Measurements from ENCODE around the gene SDHB.

SDHB gene

GRCh38 chr1:17053685-17054410 is at the start of gene SDHB:
Gene SDHB (minus strand): TSS chr1:17054032. CDS start chr1:17054019, 13 bp downstream.
- DNase-seq, result peak; percentile 82

DNA sequence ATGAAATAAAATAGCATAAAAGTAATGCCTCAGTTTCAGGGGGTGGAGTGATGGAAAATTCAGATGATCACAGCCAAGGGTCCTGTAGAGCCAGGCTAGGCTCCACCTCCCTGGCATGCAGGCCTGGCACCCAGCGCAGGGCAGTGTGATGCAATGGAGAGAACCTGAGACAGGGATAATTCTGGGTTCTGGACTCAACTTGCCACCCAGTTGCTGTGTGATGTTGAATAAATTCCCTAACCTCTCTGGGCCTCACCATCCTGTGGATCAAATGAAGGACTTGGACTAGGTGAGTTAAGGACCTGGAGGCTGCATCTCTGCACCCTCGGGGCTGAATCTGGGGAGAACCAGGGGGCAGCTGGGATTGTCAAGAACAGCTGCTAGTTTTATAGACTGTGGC is 48.4 kb upstream of the SDHB start:
- DNase-seq, result no peak

GRCh38 chr1:17101261-17101660 is 47.4 kb upstream of the SDHB start:
- no peak for DNase-seq

- DNase-seq, result no peak
Measured at GRCh38 chr1:17099616-17100340, 45.9 kb upstream of the SDHB start.

DNA sequence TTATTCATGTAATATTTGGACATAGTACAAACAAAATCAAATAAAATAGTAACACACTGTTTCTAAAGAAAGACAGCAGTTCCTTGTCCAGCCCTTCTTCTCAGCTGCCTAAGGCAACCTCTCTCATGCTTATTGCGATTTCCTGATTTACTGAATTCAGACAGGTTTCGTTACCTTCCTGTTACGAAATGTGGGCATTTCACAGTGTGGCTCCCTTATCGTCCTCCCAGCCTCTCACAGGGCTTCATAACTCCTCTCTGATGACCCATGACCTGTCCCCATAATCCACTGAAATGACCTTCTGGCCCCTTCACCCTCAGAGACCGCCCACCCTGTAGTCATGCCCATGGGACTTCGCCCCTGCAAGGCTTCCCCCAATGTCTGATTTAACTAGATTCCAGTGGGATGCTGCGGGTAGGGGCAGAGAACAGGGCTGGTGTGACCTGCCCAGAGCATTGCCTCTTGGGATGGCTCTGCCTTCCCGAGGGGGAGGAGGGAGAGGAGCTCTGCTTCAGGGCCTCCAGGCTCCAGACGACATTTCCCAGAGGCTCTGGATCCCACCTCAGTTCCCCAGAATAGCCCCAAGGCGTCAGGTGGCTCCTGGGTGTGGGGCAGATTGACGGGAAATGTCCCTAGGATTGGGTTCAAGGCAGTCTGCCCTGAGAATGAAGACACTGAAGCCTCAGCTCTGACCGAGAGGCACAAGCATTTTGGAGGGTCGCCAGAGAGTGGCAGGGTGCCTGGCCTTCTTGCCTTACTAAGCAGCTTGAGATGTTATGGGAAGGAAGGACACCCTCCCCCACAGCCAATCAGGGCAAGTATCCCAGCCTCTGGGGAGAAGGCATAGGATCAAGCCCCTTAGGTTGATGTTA is 44.9 kb upstream of the SDHB start:
- DNase-seq, result no peak

- no peak for DNase-seq
Measured at GRCh38 chr1:17097787-17098186, 44.0 kb upstream of the SDHB start.

GRCh38 chr1:17097147-17097546 is 43.3 kb upstream of the SDHB start:
- no peak for DNase-seq

GRCh38 chr1:17096584-17096983 is 42.8 kb upstream of the SDHB start:
- no peak for DNase-seq

DNA sequence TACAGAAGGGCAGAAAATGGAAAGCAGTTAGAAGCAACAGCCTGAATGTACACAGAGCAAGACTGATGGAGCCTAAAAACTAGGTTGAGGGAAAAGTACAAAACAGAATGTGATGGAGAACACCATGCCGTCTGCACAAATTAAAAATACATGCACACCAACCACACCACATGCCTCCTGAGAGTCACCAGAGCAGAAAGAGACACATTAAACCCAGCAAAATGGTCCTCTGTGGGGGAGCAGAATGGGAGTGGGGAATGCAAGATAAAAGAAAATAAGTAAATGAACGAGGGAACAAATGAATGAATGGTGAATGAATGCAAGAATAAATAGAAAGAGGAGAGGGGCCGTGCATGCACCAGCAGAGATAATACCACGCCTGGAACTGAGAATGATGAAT is 41.3 kb upstream of the SDHB start:
- no peak for DNase-seq

GRCh38 chr1:17094664-17095063 is 40.8 kb upstream of the SDHB start:
- no peak for DNase-seq

DNA sequence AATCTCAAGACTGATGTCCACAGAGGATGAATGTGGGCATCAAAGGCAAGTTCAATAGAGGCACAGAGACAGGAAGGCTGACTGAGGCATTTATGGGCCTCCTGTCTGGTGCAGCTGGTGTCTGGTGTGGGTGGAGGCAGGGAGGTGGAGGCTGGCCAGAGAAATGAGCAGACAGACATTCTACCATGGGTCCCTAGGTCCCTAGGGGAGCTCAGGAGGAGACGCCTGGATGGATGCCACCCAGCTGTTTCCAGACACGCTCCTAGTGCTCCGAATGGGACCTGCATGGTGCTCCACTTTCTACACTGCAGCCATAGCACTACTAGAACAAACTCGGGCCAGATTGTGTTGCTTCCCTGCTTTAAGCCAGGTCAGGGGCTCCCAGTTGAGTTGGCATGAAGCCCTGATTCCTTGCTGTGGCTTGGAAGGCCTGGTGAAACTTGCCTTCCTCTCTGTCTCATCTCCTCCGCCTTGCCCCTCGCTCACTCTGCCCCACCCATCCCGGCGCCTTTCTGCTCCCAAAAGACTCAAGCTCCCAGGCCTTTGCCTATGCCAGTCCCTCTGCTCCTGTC is 40.1 kb upstream of the SDHB start:
- DNase-seq, result no peak

DNA sequence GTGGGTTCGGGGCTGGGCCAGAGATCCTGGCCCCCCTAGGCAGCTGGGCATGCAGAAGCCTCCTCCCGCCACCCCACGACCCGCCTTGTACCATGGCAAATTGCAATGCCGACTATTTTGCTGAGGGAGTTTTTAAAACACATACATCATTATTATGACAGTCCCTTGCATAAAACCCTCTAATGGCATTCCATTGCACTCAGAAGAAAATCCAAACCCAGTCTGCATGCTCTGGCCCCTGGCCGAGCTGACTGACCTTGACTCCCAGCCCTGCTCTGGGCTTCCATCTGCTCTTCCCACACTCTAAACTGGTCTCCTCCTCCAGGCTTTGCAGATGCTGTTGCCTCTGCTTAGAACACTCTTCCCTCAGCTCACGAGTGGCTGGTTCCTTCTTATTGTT is 37.4 kb upstream of the SDHB start:
- DNase-seq, result no peak

DNA sequence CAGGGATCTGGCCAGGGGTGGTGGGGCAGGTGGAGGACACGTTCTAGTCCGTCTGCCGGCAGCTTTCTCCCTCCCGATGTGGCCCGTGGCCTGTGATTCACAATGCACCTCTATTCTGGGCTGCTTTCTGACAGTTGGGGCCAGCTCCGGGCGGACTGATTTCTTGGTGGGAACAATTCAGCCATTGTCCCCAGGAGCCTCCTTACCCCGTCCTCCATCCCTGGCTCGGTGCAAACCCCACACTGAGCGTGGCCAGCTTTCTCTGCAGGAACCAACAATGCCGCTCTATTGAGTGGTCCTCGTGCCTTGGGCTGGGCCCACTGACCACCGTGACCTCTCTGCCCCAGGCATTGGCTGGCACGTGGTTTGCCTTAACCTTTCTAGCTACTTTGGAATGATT is 35.7 kb upstream of the SDHB start:
- no peak for DNase-seq

GRCh38 chr1:17086751-17087150 is 32.9 kb upstream of the SDHB start:
- DNase-seq, result no peak

- no peak for DNase-seq
Measured at GRCh38 chr1:17084787-17085186, 31.0 kb upstream of the SDHB start.

DNA sequence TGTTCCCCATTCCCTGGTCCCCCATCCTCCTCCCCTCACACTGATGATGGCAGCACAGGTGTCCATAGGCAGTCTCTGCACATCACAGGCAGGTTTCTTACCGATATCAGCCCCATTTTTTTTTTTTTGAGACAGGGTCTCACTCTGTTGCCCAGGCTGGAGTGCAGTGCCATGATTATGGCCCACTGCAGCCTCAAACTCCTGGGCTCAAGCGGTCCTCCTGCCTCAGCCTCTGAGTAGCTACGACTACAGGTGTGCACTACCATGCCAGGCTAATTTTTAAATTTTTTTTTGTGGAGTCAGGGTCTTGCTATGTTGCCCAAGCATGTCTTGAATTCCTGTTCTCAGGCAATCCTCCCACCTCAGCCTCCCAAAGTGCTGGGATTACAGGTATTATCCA is 28.9 kb upstream of the SDHB start:
- DNase-seq, result no peak

DNA sequence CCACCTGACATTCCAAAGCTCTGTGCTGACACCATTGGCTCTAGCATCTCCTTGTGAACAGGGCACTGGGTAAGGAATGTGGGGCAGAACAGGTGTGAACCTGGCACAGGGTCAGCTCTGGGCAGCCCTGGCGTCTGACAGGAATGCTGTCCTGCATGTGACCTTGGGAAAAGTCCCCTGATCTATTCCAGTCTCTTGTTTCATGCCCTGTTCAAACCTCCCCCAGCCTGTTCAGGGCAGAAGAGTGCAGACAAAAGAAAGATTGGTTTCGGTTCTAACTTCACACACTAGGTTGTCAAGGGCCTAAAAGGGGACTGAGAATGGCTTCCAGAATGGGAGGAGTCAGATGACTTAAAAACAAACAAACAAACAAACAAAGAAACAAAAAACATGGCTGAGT is 27.6 kb upstream of the SDHB start:
- DNase-seq, result no peak

DNA sequence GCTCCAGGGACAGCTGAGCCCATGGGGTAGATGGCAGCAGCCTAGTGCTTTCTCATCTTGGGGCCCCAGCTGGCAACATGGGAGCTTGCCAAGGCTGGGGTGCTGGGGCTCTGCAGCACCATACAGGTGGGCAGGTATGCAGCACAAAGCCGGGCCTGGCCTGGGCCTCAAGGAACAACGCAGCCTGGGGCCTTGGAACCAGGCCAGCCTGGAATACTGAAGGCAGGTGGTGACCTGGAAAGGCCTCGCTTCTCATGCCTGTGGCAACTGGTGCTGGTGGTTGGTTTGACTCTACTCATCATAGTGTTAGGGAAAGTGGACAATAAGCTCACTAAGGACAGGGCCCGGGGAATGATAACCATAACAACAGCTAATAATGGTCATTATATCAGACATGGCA is 27.0 kb upstream of the SDHB start:
- DNase-seq, result no peak

DNA sequence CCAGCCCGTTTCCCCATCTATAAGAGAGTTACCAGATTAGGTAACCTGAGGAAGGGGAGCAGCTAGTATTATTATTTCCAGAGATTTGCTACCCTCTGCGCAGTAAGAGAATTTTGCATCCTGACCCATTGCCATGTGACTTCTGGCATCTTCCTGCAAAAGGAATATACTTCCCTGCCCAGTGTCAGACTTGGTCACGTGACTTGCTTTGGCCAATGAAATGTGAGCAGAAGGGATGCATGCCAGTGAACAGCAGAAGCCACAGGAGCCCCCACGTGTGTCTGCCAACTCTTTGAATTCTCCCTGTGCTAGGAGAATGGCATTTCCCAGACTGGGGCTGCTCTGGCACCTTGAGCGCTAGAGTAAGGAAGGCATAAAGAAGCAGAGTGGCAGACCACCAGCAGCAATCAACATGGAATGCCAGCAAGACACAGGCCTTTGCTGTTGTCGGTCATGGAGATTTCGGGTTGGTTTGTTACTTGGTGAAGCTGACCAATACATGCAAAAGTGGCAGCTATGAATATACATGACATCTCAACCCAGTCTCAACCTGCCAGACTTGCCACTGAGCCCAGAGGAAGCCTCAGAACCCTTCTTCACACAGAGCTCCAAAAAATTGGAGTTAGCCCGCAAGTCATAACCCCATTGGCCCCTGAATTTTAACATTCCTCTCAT is 26.4 kb upstream of the SDHB start:
- no peak for DNase-seq

GRCh38 chr1:17078991-17079868 is 25.4 kb upstream of the SDHB start:
- DNase-seq, result no peak

DNA sequence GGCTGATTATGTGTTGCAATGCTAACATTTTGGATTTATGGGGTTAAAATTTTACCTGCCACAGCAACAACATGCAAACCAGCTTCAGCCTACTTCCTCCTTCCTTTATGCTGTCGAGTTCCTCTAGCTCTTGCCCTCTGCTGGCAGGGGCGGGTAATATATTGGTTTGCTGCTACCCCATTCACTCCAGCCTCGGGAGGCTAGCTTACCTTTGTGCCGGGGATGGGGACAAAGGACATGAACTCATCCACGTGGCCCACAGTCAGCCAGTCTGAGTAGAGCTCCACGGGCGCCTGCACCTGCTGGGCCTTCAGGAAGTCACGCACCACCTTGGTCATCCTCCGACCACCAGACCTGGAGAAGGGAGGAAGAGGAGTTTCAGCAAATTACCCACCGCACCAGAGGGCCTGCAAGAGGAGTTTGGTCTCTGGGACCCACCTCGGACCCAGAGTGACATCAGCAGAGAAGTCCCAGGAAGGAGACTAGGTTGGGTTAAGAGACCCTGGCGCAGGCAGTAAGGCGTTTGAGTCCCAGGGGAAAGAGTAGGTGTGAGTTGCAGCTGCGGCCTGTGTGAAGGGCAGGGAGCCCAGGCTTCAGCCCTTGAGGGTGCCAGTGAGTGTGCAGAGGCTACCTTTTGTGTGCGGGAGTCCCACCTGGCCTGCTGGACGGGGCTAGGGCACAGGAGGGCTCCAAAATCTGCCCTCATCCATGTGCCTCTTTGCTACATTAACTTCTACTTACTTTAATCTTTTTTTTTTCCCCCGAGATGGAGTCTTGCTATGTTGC is 21.8 kb upstream of the SDHB start:
- DNase-seq, result no peak
